WTC11 (cell line): ENCODE data around the gene CALCOCO2. TPM values are rescaled to one million over a fixed set of nuclear protein-coding genes. Genes with fewer than 3 reads are reported as not detected.

Experiments used
- ATAC-seq: fragments of 200-7000 bp; cut with Tn5 transposase; 2 replicates; pipeline ENCODE4 v1.10.0; 2021; ENCODE audit warnings: mild to moderate bottlenecking, moderate library complexity
- Bru-seq: library from RNA; stranded (reverse); fragments of 400-500 nt; gene quantifications from one replicate; lab custom pipeline; 2021; lab: Mats Ljungman, UMichigan
- CTCF ChIA-PET: fragments of 300-600 bp; sonication (Branson Sonifier 250); formaldehyde crosslinking; loops from one replicate; lab custom pipeline; 2021; ENCODE audit warnings: antibody characterized with exemption; lab: Charles Lee
- POLR2A ChIA-PET: fragments of 350-600 bp; sonication (Branson Sonifier 250); formaldehyde crosslinking; loops from one replicate; lab custom pipeline; 2021; ENCODE audit warnings: antibody characterized with exemption; lab: Charles Lee
- DNase-seq: peaks from one replicate; pipeline ENCODE4 v3.0.0; 2021; ENCODE audit warnings: low spot score
- H3K27ac Mint-ChIP-seq: 2 replicates; pipeline ENCODE4 v1.8.0; 2021; ENCODE audit warnings: mixed read lengths
- H3K27me3 Mint-ChIP-seq: 2 replicates; pipeline ENCODE4 v1.8.0; 2021; ENCODE audit warnings: low read depth, mild to moderate bottlenecking, moderate library complexity, mixed read lengths
- H3K36me3 Mint-ChIP-seq: 2 replicates; pipeline ENCODE4 v1.8.0; 2021; ENCODE audit warnings: mixed read lengths
- H3K4me1 Mint-ChIP-seq: 2 replicates; pipeline ENCODE4 v1.8.0; 2022; ENCODE audit warnings: mixed read lengths
- H3K4me3 Mint-ChIP-seq: 2 replicates; pipeline ENCODE4 v1.8.0; 2021; ENCODE audit warnings: mild to moderate bottlenecking, moderate library complexity, mixed read lengths
- H3K9me3 Mint-ChIP-seq: 2 replicates; pipeline ENCODE4 v1.8.0; 2021; ENCODE audit warnings: mixed read lengths
- FOXK1 ChIP-seq: sonication (generic); formaldehyde crosslinking; IDR thresholded peaks from 2 replicates; pipeline ENCODE4 v1.8.0; 2022; ENCODE audit warnings: mild to moderate bottlenecking, moderate library complexity, missing genetic modification reagents
- FOXP1 ChIP-seq: sonication (generic); formaldehyde crosslinking; IDR thresholded peaks from 2 replicates; pipeline ENCODE4 v1.8.0; 2022; ENCODE audit warnings: missing genetic modification reagents, mild to moderate bottlenecking, moderate library complexity, borderline replicate concordance
- GABPB1 ChIP-seq: sonication (generic); formaldehyde crosslinking; IDR thresholded peaks from 2 replicates; pipeline ENCODE4 v1.8.1; 2023; ENCODE audit warnings: mild to moderate bottlenecking, missing genetic modification reagents
- HMGA2 ChIP-seq: fragments of 250-450 bp; sonication (Bioruptor Pico); IDR thresholded peaks from 2 replicates; pipeline ENCODE4 v1.4.0; 2021; ENCODE audit warnings: mild to moderate bottlenecking, moderate library complexity
- JUN ChIP-seq: sonication (generic); formaldehyde crosslinking; IDR thresholded peaks from 2 replicates; pipeline ENCODE4 v1.8.0; 2023; ENCODE audit warnings: mild to moderate bottlenecking, missing genetic modification reagents
- MYBL2 ChIP-seq: sonication (generic); formaldehyde crosslinking; IDR thresholded peaks from 2 replicates; pipeline ENCODE4 v1.8.1; 2023; ENCODE audit warnings: mild to moderate bottlenecking, moderate library complexity, missing genetic modification reagents
- SMAD3 ChIP-seq: sonication (generic); formaldehyde crosslinking; IDR thresholded peaks from 2 replicates; pipeline ENCODE4 v1.8.0; 2022; ENCODE audit warnings: missing genetic modification reagents, mild to moderate bottlenecking, borderline replicate concordance
- SP1 ChIP-seq: sonication (generic); formaldehyde crosslinking; conservative IDR thresholded peaks from 2 replicates; pipeline ENCODE4 v1.8.1; 2022; ENCODE audit warnings: missing genetic modification reagents
- TEAD1 ChIP-seq: sonication (generic); formaldehyde crosslinking; IDR thresholded peaks from 2 replicates; pipeline ENCODE4 v1.8.0; 2022; ENCODE audit warnings: mild to moderate bottlenecking, missing genetic modification reagents
- ZNF219 ChIP-seq: sonication (generic); formaldehyde crosslinking; IDR thresholded peaks from 2 replicates; pipeline ENCODE4 v1.8.0; 2023; ENCODE audit warnings: missing genetic modification reagents, mild to moderate bottlenecking, borderline replicate concordance
- ZNF263 ChIP-seq: sonication (generic); formaldehyde crosslinking; IDR thresholded peaks from 2 replicates; pipeline ENCODE4 v1.8.1; 2022; ENCODE audit warnings: low read depth, mild to moderate bottlenecking, moderate library complexity, missing genetic modification reagents
- long read RNA-seq, 3 experiments: library from RNA in 1 of 3; library from capped mRNA in 1 of 3; library from polyadenylated mRNA in 1 of 3; unstranded in 2 of 3; stranded (forward) in 1 of 3; transcript quantifications; one replicate each; pipeline ENCODE4 v2.0.0, GENCODE V29; 2021
- total RNA-seq: library from RNA; stranded (reverse); gene quantifications from 3 replicates; pipeline ENCODE4 v1.2.3, GENCODE V29; 2021
- TF ChIP-seq, protein P1 (sequence below): sonication (generic); formaldehyde crosslinking; IDR thresholded peaks from 2 replicates; pipeline ENCODE4 v1.8.0; 2023; ENCODE audit warnings: missing genetic modification reagents, mild to moderate bottlenecking, borderline replicate concordance
- TF ChIP-seq, protein P2 (sequence below): sonication (generic); formaldehyde crosslinking; IDR thresholded peaks from 2 replicates; pipeline ENCODE4 v1.8.0; 2023; ENCODE audit warnings: mild to moderate bottlenecking, missing genetic modification reagents
- TF ChIP-seq, protein P3 (sequence below): sonication (generic); formaldehyde crosslinking; IDR thresholded peaks from 2 replicates; pipeline ENCODE4 v1.8.0; 2022; ENCODE audit warnings: mild to moderate bottlenecking, missing genetic modification reagents
- TF ChIP-seq, protein P4 (sequence below): sonication (generic); formaldehyde crosslinking; IDR thresholded peaks from 2 replicates; pipeline ENCODE4 v1.8.0; 2022; ENCODE audit warnings: mild to moderate bottlenecking, missing genetic modification reagents
- TF ChIP-seq, protein P5 (sequence below): sonication (generic); formaldehyde crosslinking; IDR thresholded peaks from 2 replicates; pipeline ENCODE4 v1.8.0; 2022; ENCODE audit warnings: missing genetic modification reagents
- TF ChIP-seq, protein P6 (sequence below): fragments of 250-450 bp; sonication (Bioruptor Pico); IDR thresholded peaks from 2 replicates; pipeline ENCODE4 v1.8.0; 2021; ENCODE audit warnings: mild to moderate bottlenecking

Gene CALCOCO2, protein sequence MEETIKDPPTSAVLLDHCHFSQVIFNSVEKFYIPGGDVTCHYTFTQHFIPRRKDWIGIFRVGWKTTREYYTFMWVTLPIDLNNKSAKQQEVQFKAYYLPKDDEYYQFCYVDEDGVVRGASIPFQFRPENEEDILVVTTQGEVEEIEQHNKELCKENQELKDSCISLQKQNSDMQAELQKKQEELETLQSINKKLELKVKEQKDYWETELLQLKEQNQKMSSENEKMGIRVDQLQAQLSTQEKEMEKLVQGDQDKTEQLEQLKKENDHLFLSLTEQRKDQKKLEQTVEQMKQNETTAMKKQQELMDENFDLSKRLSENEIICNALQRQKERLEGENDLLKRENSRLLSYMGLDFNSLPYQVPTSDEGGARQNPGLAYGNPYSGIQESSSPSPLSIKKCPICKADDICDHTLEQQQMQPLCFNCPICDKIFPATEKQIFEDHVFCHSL
- 27.0 to 32.6 TPM (median 31.2 TPM) in 3 replicates for total RNA-seq
- Bru-seq, nascent RNA, result percentile 56 among the genes with signal in this experiment
- long read RNA-seq, experiment 1, transcript CALCOCO2-201 (13 exons, 3,682 nt), result major isoform, 32 of 41 reads
- long read RNA-seq, experiment 1, partial matches to known transcripts, result 5 of 41 reads
- long read RNA-seq, experiment 1, other reads (novel, unspliced or antisense), result 4 of 41 reads
- long read RNA-seq, experiment 2, transcript CALCOCO2-201 (13 exons, 3,682 nt), result major isoform, 6 of 22 reads
- long read RNA-seq, experiment 2, partial matches to known transcripts, result 7 of 22 reads
- long read RNA-seq, experiment 2, other reads (novel, unspliced or antisense), result 9 of 22 reads
- long read RNA-seq, experiment 3, transcript CALCOCO2-201 (13 exons, 3,682 nt), result major isoform, 35 of 44 reads
- long read RNA-seq, experiment 3, partial matches to known transcripts, result 4 of 44 reads
- long read RNA-seq, experiment 3, other reads (novel, unspliced or antisense), result 2 of 44 reads

DNA sequence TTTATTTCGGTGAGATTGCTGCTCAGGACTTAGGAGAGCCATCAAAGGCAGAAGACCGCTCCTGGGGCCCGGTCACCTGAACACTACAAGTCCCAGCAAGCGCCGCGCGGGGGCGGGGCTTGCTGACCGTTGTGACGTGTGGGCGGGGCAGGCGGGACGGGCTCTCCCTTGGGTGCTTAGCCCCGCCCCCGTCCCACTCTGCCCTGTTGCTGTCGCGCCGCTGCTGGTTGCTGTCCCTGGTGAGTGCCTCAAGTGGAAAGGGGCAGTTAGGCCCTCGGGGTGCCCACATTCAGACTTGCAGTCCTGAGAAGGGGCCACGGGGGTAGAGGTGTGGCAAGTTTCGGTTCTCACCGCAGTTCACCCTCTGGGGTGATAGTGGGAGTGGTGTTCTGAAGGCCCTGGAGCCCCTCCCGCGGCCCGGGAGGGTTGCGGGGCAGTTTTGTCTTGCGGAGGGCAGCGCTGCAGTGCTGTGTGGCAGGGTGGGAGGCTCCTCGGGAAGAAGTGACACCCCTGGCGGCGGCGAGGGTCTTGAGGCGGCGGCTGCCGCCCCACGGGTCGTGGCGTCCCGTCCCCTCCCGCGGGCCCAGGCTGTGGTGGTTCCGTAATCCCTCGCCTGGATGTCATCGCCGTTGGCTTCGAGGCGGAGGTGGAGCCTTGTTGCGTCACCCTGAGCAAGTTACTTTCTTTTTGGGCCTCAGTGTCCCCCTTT is at the start of gene CALCOCO2:
Gene CALCOCO2, plus strand, starts transcription at position 196 of the 709 bp plus-strand sequence. CDS start 10,673 bp downstream, outside the sequence.
- ChIA-PET CTCF (interaction anchor here (0.9 to 3.0 kb wide), 8 partner anchors 13 to 157 kb away, joined by 3 to 19 read pairs (median 6); no protein-coding TSS in a partner anchor), POLR2A (no interaction called here)
- H3K9me3 Mint-ChIP-seq, result no peaks in the 10 kb centered on the region
- peaks cover 3% of the 10 kb centered on the region; the same call in 1 of the 2 replicates for H3K4me1 Mint-ChIP-seq
- peak within 1 kb of the TSS; percentile 96 for H3K4me3 Mint-ChIP-seq
- H3K27ac Mint-ChIP-seq, result peak within 1 kb of the TSS; percentile 98
- no peaks in the 10 kb centered on the region for H3K36me3 Mint-ChIP-seq
- no peaks in the 10 kb centered on the region; the same call in 1 of the 2 replicates for H3K27me3 Mint-ChIP-seq
- ATAC-seq (peak; percentile 96), DNase-seq (peak; percentile 91)
- TF ChIP-seq ZNF263 (CRISPR knock-in tag) (no peak), MYBL2 (CRISPR knock-in tag) (0 out of 2 replicates have a peak, but pooled peaks have one; percentile 46), FOXK1 (CRISPR knock-in tag) (0 out of 2 replicates have a peak, but pooled peaks have one; percentile 24), FOXP1 (no peak), ZNF219 (CRISPR knock-in tag) (peak; percentile 58; the same call in 1 of the 2 replicates), SP1 (peak; percentile 96), JUN (0 out of 2 replicates have a peak, but pooled peaks have one; percentile 34), TEAD1 (0 out of 2 replicates have a peak, but pooled peaks have one; percentile 22), GABPB1 (peak; percentile 91), HMGA2 (no peak), SMAD3 (CRISPR knock-in tag) (no peak)
- TF ChIP-seq, protein P1, sequence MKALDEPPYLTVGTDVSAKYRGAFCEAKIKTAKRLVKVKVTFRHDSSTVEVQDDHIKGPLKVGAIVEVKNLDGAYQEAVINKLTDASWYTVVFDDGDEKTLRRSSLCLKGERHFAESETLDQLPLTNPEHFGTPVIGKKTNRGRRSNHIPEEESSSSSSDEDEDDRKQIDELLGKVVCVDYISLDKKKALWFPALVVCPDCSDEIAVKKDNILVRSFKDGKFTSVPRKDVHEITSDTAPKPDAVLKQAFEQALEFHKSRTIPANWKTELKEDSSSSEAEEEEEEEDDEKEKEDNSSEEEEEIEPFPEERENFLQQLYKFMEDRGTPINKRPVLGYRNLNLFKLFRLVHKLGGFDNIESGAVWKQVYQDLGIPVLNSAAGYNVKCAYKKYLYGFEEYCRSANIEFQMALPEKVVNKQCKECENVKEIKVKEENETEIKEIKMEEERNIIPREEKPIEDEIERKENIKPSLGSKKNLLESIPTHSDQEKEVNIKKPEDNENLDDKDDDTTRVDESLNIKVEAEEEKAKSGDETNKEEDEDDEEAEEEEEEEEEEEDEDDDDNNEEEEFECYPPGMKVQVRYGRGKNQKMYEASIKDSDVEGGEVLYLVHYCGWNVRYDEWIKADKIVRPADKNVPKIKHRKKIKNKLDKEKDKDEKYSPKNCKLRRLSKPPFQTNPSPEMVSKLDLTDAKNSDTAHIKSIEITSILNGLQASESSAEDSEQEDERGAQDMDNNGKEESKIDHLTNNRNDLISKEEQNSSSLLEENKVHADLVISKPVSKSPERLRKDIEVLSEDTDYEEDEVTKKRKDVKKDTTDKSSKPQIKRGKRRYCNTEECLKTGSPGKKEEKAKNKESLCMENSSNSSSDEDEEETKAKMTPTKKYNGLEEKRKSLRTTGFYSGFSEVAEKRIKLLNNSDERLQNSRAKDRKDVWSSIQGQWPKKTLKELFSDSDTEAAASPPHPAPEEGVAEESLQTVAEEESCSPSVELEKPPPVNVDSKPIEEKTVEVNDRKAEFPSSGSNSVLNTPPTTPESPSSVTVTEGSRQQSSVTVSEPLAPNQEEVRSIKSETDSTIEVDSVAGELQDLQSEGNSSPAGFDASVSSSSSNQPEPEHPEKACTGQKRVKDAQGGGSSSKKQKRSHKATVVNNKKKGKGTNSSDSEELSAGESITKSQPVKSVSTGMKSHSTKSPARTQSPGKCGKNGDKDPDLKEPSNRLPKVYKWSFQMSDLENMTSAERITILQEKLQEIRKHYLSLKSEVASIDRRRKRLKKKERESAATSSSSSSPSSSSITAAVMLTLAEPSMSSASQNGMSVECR (CRISPR knock-in tag), result peak; percentile 43; the same call in 1 of the 2 replicates
- TF ChIP-seq, protein P2, sequence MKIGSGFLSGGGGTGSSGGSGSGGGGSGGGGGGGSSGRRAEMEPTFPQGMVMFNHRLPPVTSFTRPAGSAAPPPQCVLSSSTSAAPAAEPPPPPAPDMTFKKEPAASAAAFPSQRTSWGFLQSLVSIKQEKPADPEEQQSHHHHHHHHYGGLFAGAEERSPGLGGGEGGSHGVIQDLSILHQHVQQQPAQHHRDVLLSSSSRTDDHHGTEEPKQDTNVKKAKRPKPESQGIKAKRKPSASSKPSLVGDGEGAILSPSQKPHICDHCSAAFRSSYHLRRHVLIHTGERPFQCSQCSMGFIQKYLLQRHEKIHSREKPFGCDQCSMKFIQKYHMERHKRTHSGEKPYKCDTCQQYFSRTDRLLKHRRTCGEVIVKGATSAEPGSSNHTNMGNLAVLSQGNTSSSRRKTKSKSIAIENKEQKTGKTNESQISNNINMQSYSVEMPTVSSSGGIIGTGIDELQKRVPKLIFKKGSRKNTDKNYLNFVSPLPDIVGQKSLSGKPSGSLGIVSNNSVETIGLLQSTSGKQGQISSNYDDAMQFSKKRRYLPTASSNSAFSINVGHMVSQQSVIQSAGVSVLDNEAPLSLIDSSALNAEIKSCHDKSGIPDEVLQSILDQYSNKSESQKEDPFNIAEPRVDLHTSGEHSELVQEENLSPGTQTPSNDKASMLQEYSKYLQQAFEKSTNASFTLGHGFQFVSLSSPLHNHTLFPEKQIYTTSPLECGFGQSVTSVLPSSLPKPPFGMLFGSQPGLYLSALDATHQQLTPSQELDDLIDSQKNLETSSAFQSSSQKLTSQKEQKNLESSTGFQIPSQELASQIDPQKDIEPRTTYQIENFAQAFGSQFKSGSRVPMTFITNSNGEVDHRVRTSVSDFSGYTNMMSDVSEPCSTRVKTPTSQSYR (CRISPR knock-in tag), result no peak
- TF ChIP-seq, protein P3, sequence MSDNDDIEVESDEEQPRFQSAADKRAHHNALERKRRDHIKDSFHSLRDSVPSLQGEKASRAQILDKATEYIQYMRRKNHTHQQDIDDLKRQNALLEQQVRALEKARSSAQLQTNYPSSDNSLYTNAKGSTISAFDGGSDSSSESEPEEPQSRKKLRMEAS (CRISPR knock-in tag), result peak; percentile 81
- TF ChIP-seq, protein P4, sequence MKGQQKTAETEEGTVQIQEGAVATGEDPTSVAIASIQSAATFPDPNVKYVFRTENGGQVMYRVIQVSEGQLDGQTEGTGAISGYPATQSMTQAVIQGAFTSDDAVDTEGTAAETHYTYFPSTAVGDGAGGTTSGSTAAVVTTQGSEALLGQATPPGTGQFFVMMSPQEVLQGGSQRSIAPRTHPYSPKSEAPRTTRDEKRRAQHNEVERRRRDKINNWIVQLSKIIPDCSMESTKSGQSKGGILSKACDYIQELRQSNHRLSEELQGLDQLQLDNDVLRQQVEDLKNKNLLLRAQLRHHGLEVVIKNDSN, result peak; percentile 44; the same call in 1 of the 2 replicates
- TF ChIP-seq, protein P5, sequence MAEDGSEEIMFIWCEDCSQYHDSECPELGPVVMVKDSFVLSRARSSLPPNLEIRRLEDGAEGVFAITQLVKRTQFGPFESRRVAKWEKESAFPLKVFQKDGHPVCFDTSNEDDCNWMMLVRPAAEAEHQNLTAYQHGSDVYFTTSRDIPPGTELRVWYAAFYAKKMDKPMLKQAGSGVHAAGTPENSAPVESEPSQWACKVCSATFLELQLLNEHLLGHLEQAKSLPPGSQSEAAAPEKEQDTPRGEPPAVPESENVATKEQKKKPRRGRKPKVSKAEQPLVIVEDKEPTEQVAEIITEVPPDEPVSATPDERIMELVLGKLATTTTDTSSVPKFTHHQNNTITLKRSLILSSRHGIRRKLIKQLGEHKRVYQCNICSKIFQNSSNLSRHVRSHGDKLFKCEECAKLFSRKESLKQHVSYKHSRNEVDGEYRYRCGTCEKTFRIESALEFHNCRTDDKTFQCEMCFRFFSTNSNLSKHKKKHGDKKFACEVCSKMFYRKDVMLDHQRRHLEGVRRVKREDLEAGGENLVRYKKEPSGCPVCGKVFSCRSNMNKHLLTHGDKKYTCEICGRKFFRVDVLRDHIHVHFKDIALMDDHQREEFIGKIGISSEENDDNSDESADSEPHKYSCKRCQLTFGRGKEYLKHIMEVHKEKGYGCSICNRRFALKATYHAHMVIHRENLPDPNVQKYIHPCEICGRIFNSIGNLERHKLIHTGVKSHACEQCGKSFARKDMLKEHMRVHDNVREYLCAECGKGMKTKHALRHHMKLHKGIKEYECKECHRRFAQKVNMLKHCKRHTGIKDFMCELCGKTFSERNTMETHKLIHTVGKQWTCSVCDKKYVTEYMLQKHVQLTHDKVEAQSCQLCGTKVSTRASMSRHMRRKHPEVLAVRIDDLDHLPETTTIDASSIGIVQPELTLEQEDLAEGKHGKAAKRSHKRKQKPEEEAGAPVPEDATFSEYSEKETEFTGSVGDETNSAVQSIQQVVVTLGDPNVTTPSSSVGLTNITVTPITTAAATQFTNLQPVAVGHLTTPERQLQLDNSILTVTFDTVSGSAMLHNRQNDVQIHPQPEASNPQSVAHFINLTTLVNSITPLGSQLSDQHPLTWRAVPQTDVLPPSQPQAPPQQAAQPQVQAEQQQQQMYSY (CRISPR knock-in tag), result no peak
- TF ChIP-seq, protein P6, sequence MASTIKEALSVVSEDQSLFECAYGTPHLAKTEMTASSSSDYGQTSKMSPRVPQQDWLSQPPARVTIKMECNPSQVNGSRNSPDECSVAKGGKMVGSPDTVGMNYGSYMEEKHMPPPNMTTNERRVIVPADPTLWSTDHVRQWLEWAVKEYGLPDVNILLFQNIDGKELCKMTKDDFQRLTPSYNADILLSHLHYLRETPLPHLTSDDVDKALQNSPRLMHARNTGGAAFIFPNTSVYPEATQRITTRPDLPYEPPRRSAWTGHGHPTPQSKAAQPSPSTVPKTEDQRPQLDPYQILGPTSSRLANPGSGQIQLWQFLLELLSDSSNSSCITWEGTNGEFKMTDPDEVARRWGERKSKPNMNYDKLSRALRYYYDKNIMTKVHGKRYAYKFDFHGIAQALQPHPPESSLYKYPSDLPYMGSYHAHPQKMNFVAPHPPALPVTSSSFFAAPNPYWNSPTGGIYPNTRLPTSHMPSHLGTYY (CRISPR knock-in tag), result no peak
